Measurements from ENCODE around the gene MMRN2.

- TF ChIP-seq POLR2A (IDR thresholded peaks at IDR 0.05; ENCODE audit: low read depth, low read length) = no peak
- TF ChIP-seq POLR2AphosphoS5 (IDR thresholded peaks at IDR 0.05; ENCODE audit: low read depth, low read length) = no peak
- no peak for TF ChIP-seq TAF1 (IDR thresholded peaks at IDR 0.05; ENCODE audit: borderline replicate concordance, low read depth, low read length)
Measured at GRCh38 chr10:86938260-86938659, 19.2 kb downstream of the MMRN2 start.
